ENCODE measurements around the gene KCNQ1. TPM values are rescaled to one million over a fixed set of nuclear protein-coding genes. Genes with fewer than 3 reads are reported as not detected.

The KCNQ1 gene
- total RNA-seq, 1 experiment from 2014 or later = not detected

GRCh38 chr11:2555336-2555735 is 110.5 kb downstream of the KCNQ1 start:
- Histone ChIP-seq H3K27me3 (ENCODE audit: insufficient read depth, low read depth) (peaks cover 31% of the 10 kb centered on the region), H3K27ac (no peak overlapping the region), H3K4me1 (replicated peaks; ENCODE audit: insufficient read depth) (no peaks in the 10 kb centered on the region), H3K79me2 (ENCODE audit: low read depth) (no peaks in the 10 kb centered on the region), H4K20me1 (ENCODE audit: insufficient read depth) (no peaks in the 10 kb centered on the region), H2AFZ (no peak overlapping the region), H3K36me3 (ENCODE audit: low read depth) (no peaks in the 10 kb centered on the region), H3K4me3 (no peak overlapping the region), H3K9me3 (ENCODE audit: insufficient read depth, low read depth) (no peaks in the 10 kb centered on the region), H3K4me2 (no peak overlapping the region), H3F3A (ENCODE audit: insufficient read depth, low read depth) (no peaks in the 10 kb centered on the region), H3K9me2 (ENCODE audit: insufficient read depth) (no peaks in the 10 kb centered on the region)
- intact Hi-C loops (cut with micrococcal nuclease; ENCODE audit: unreplicated experiment) = no loop called here
- no TSS peak for BruUV-seq (replicated peaks)
- no peak for DNase-seq
- POLR2A ChIA-PET (ENCODE audit: unreplicated experiment) = no interaction called here
- CTCF ChIA-PET = no interaction called here
- no peak for TF ChIP-seq EZH2 (IDR thresholded peaks at IDR 0.05; ENCODE audit: low read depth)
- no peak for TF ChIP-seq CTCF (conservative IDR thresholded peaks at IDR 0.05)

- Histone ChIP-seq H4K20me1 (ENCODE audit: insufficient read depth) (no peaks in the 10 kb centered on the region), H3K9me2 (ENCODE audit: insufficient read depth) (no peaks in the 10 kb centered on the region), H3F3A (ENCODE audit: insufficient read depth, low read depth) (no peaks in the 10 kb centered on the region), H3K4me1 (replicated peaks; ENCODE audit: insufficient read depth) (no peaks in the 10 kb centered on the region), H3K4me3 (no peak overlapping the region), H3K4me2 (no peak overlapping the region), H3K79me2 (ENCODE audit: low read depth) (no peaks in the 10 kb centered on the region), H3K27ac (no peak overlapping the region), H3K27me3 (ENCODE audit: insufficient read depth, low read depth) (peaks cover 31% of the 10 kb centered on the region), H3K36me3 (ENCODE audit: low read depth) (no peaks in the 10 kb centered on the region), H3K9me3 (ENCODE audit: insufficient read depth, low read depth) (no peaks in the 10 kb centered on the region), H2AFZ (no peak overlapping the region)
- DNase-seq = no peak
- POLR2A ChIA-PET (ENCODE audit: unreplicated experiment) = no interaction called here
- TF ChIP-seq CTCF (conservative IDR thresholded peaks at IDR 0.05) (no peak), EZH2 (IDR thresholded peaks at IDR 0.05; ENCODE audit: low read depth) (no peak)
- no TSS peak for BruUV-seq (replicated peaks)
- intact Hi-C loops (cut with micrococcal nuclease; ENCODE audit: unreplicated experiment) = no loop called here
- CTCF ChIA-PET = no interaction called here
Observed at GRCh38 chr11:2555891-2556290, 111.1 kb downstream of the KCNQ1 start.

GRCh38 chr11:2557381-2557780 is 112.6 kb downstream of the KCNQ1 start:
- Histone ChIP-seq H3K9me3 (ENCODE audit: insufficient read depth, low read depth) (no peaks in the 10 kb centered on the region), H2AFZ (no peak overlapping the region), H3K4me2 (no peak overlapping the region), H3K27ac (no peak overlapping the region), H3K79me2 (ENCODE audit: low read depth) (no peaks in the 10 kb centered on the region), H3K4me1 (replicated peaks; ENCODE audit: insufficient read depth) (no peaks in the 10 kb centered on the region), H4K20me1 (ENCODE audit: insufficient read depth) (no peaks in the 10 kb centered on the region), H3K4me3 (no peak overlapping the region), H3K9me2 (ENCODE audit: insufficient read depth) (no peaks in the 10 kb centered on the region), H3F3A (ENCODE audit: insufficient read depth, low read depth) (no peaks in the 10 kb centered on the region), H3K36me3 (ENCODE audit: low read depth) (no peaks in the 10 kb centered on the region), H3K27me3 (ENCODE audit: insufficient read depth, low read depth) (peaks cover 19% of the 10 kb centered on the region)
- no TSS peak for BruUV-seq (replicated peaks)
- ChIA-PET POLR2A (ENCODE audit: unreplicated experiment) (no interaction called here), CTCF (no interaction called here)
- no peak for DNase-seq
- TF ChIP-seq CTCF (conservative IDR thresholded peaks at IDR 0.05) (no peak), EZH2 (IDR thresholded peaks at IDR 0.05; ENCODE audit: low read depth) (no peak)
- intact Hi-C loops (cut with micrococcal nuclease; ENCODE audit: unreplicated experiment) = no loop called here
